ENCODE measurements around the gene INPP4B. TPM values are rescaled to one million over a fixed set of nuclear protein-coding genes. Genes with fewer than 3 reads are reported as not detected.

The INPP4B gene
- total and polyA plus RNA-seq, 9 donors = 1.7 to 14.7 (median 10.7) TPM

DNA sequence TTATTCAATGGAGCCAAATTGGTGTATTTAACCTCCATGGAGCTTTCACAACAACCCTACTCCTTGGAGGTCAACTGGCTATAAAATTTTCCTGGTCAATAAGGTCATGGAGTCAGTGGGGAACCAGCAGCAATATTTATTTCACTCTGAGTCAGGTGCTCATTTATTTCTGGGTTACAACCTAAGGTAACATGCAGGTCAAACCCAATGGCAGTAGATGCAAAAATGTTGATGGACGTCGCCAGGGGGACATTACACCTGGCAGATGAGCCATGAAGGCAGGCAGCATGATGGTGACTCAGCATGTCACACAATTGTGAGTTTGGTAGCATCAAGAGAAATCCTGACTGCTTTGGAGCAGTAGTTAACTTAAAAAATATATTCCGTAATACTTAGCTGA is 695.6 kb downstream of the INPP4B start:
- 97 to 99% (median 97%) methylated on average over 3 of the region's 3 CpGs for WGBS, 3 donors
- Histone ChIP-seq H3K27ac (no peak overlapping the region), H3K9me3 (no peaks in the 10 kb centered on the region), H3K36me3 (no peaks in the 10 kb centered on the region), H3K4me3 (no peak overlapping the region), H3K4me1 (ENCODE audit: insufficient read depth) (peaks cover 3% of the 10 kb centered on the region), H3K27me3 (no peaks in the 10 kb centered on the region)
- intact Hi-C loops (cut with DNase I) = no loop called here
- TF ChIP-seq POLR2A (IDR thresholded peaks at IDR 0.05) (no peak), EP300 (IDR thresholded peaks at IDR 0.05) (no peak), CTCF (IDR thresholded peaks at IDR 0.05) (no peak)
- DNase-seq = no peak

DNA sequence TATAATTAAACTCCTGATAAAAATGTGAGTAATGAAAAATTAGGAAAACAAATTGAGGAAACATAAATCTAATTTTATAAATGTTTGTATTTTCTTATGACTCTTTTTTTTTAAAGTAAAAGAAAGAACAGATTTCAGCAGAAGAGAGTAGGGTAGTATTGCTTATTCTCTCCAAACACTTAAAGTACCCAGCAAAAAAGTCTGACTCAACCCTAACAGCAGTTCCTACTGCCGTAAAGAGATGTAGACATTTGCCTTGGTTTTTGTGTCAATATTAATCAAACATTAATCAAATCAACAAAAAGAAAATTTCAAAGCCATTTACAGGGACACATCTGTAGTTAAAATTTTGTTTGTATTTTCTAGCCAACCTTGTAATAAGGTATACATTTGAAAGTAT is 701.3 kb downstream of the INPP4B start:
- 38 to 98% (median 94%) methylated on average over 1 of the region's 1 CpG for WGBS, 3 donors
- DNase-seq = no peak
- Histone ChIP-seq H3K27ac (no peak overlapping the region), H3K36me3 (no peaks in the 10 kb centered on the region), H3K4me1 (ENCODE audit: insufficient read depth) (no peaks in the 10 kb centered on the region), H3K4me3 (no peak overlapping the region), H3K27me3 (no peaks in the 10 kb centered on the region), H3K9me3 (no peaks in the 10 kb centered on the region)
- intact Hi-C loops (cut with DNase I) = no loop called here
- no peak for TF ChIP-seq CTCF (IDR thresholded peaks at IDR 0.05)
- TF ChIP-seq EP300 (IDR thresholded peaks at IDR 0.05) = no peak
- TF ChIP-seq POLR2A (IDR thresholded peaks at IDR 0.05) = no peak

- WGBS, 3 donors = 55 to 61% (median 55%) methylated on average over 2 of the region's 2 CpGs
- H3K36me3 ChIP-seq = no peaks in the 10 kb centered on the region
- no peaks in the 10 kb centered on the region for H3K27me3 ChIP-seq
- no peak overlapping the region for H3K4me3 ChIP-seq
- no peaks in the 10 kb centered on the region for H3K9me3 ChIP-seq
- H3K4me1 ChIP-seq (ENCODE audit: insufficient read depth) = no peaks in the 10 kb centered on the region
- no peak for DNase-seq
- TF ChIP-seq POLR2A (IDR thresholded peaks at IDR 0.05) (no peak), EP300 (IDR thresholded peaks at IDR 0.05) (no peak)
- intact Hi-C loops (cut with DNase I) = no loop called here
- H3K27ac ChIP-seq = no peak overlapping the region
Observed at GRCh38 chr4:142142366-142143054, 703.6 kb downstream of the INPP4B start.

- Histone ChIP-seq H3K9me3 (no peaks in the 10 kb centered on the region), H3K27me3 (no peaks in the 10 kb centered on the region), H3K4me3 (no peak overlapping the region), H3K4me1 (ENCODE audit: insufficient read depth) (no peaks in the 10 kb centered on the region), H3K36me3 (no peaks in the 10 kb centered on the region), H3K27ac (no peak overlapping the region)
- WGBS, 3 donors = 36 to 59% (median 52%) methylated on average over 2 of the region's 2 CpGs
- DNase-seq = no peak
- intact Hi-C loops (cut with DNase I) = no loop called here
- no peak for TF ChIP-seq EP300 (IDR thresholded peaks at IDR 0.05)
- no peak for TF ChIP-seq CTCF (IDR thresholded peaks at IDR 0.05)
- TF ChIP-seq POLR2A (IDR thresholded peaks at IDR 0.05) = no peak
Observed at GRCh38 chr4:142141224-142141623, 704.9 kb downstream of the INPP4B start.

DNA sequence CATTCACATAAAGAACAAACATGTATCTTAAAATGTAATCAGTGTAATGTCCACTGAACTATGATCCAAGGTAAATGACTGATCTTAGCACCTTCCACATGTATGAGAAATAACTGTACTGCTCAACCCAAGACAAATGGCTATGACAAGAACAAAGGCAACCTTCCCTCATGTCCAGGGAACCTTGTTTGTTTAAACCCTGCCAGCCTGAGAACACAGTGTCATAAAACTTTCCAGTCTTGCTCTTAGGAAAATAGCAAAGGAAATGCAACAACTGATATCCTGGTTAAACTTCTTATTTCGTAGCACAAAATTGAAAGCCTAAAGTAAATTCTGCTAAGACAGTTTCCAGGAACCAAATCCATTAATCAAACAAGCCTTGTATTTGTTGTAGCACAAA is 715.4 kb downstream of the INPP4B start:
- TF ChIP-seq EP300 (IDR thresholded peaks at IDR 0.05) (no peak), POLR2A (IDR thresholded peaks at IDR 0.05) (no peak), CTCF (IDR thresholded peaks at IDR 0.05) (no peak)
- Histone ChIP-seq H3K4me1 (ENCODE audit: insufficient read depth) (no peaks in the 10 kb centered on the region), H3K27ac (no peak overlapping the region), H3K36me3 (no peaks in the 10 kb centered on the region), H3K9me3 (no peaks in the 10 kb centered on the region), H3K4me3 (no peak overlapping the region), H3K27me3 (no peaks in the 10 kb centered on the region)
- no peak for DNase-seq
- intact Hi-C loops (cut with DNase I) = no loop called here
- WGBS, 3 donors = 40 to 56% (median 47%) methylated on average over 1 of the region's 1 CpG

All from ovary (tissue), 9 donors.